Measurements from ENCODE around the gene PSMC2.
"Not testable (repeated sequence)": the region's sequence is repeated elsewhere in the genome, so short reads cannot be mapped to it uniquely, and the experiment has no call there.

Gene PSMC2

GRCh38 chr7:103379270-103379975, 32.0 kb downstream of the PSMC2 start:
- no peak for DNase-seq

GRCh38 chr7:103380395-103381191, 33.1 kb downstream of the PSMC2 start:
- no peak for DNase-seq

- DNase-seq: no peak
Observed at GRCh38 chr7:103381280-103382031, 34.0 kb downstream of the PSMC2 start.

GRCh38 chr7:103382032-103382402, 34.6 kb downstream of the PSMC2 start:
- DNase-seq: no peak

- DNase-seq: no peak
Observed at GRCh38 chr7:103387242-103387641, 39.8 kb downstream of the PSMC2 start.

- DNase-seq: no peak
Observed at GRCh38 chr7:103388469-103389140, 41.2 kb downstream of the PSMC2 start.

- no peak for DNase-seq
Observed at GRCh38 chr7:103389263-103389662, 41.8 kb downstream of the PSMC2 start.

- DNase-seq: no peak
Observed at GRCh38 chr7:103391150-103391549, 43.7 kb downstream of the PSMC2 start.

- no peak for DNase-seq
Observed at GRCh38 chr7:103391976-103392375, 44.5 kb downstream of the PSMC2 start.

- DNase-seq: no peak
Observed at GRCh38 chr7:103394566-103394965, 47.1 kb downstream of the PSMC2 start.

GRCh38 chr7:103395071-103395470, 47.6 kb downstream of the PSMC2 start:
- DNase-seq: no peak

- no peak for DNase-seq
Observed at GRCh38 chr7:103396471-103396870, 49.0 kb downstream of the PSMC2 start.

- DNase-seq: no peak
Observed at GRCh38 chr7:103398483-103399127, 51.2 kb downstream of the PSMC2 start.

GRCh38 chr7:103399687-103400086, 52.2 kb downstream of the PSMC2 start:
- DNase-seq: not testable (repeated sequence)

GRCh38 chr7:103405789-103406613, 58.6 kb downstream of the PSMC2 start:
- DNase-seq: not testable (repeated sequence)

GRCh38 chr7:103412151-103412550, 64.7 kb downstream of the PSMC2 start:
- no peak for DNase-seq

- no peak for DNase-seq
Observed at GRCh38 chr7:103413407-103413806, 66.0 kb downstream of the PSMC2 start.

- no peak for DNase-seq
Observed at GRCh38 chr7:103418241-103418640, 70.8 kb downstream of the PSMC2 start.

All from CD4-positive, alpha-beta T cell treated with Interleukin-1 beta for 1 hour (primary cell).